AG10803 (cell line): ENCODE measurements around the gene TRIOBP.
"Not testable (repeated sequence)": the region's sequence is repeated elsewhere in the genome, so short reads cannot be mapped to it uniquely, and the experiment has no call there.

Experiments used
- DNase-seq: peaks from one replicate; pipeline ENCODE4 v3.0.0; 2010; ENCODE audit warnings: low read depth
- H3K4me3 ChIP-seq: 2 replicates; pipeline ENCODE4 v1.5.1; 2011; ENCODE audit warnings: mild to moderate bottlenecking, low read length, control low read depth
- CTCF ChIP-seq: conservative IDR thresholded peaks from 2 replicates; pipeline ENCODE4 v1.5.1; 2011; ENCODE audit warnings: mild to moderate bottlenecking, low read length, control low read depth, inconsistent platforms

TRIOBP gene

GRCh38 chr22:37710675-37711074 lies 13.8 kb downstream of the TRIOBP start:
- DNase-seq: no peak
- no peak overlapping the region for H3K4me3 ChIP-seq

GRCh38 chr22:37711490-37711889 lies 14.6 kb downstream of the TRIOBP start:
- DNase-seq: no peak

More at GRCh38 chr22:37710675-37711074, 13.8 kb downstream of the TRIOBP start:
- TF ChIP-seq CTCF: no peak

GRCh38 chr22:37713761-37714160 lies 16.9 kb downstream of the TRIOBP start:
- no peak for DNase-seq
- TF ChIP-seq CTCF: no peak
- no peak overlapping the region for H3K4me3 ChIP-seq

More at GRCh38 chr22:37711490-37711889, 14.6 kb downstream of the TRIOBP start:
- TF ChIP-seq CTCF: no peak
- no peak overlapping the region for H3K4me3 ChIP-seq

- no peak for DNase-seq
- TF ChIP-seq CTCF: no peak
- no peak overlapping the region for H3K4me3 ChIP-seq
Measured at GRCh38 chr22:37714634-37715033, 17.8 kb downstream of the TRIOBP start.

- DNase-seq: no peak
- H3K4me3 ChIP-seq: no peak overlapping the region
- TF ChIP-seq CTCF: no peak
Measured at GRCh38 chr22:37715760-37716159, 18.9 kb downstream of the TRIOBP start.

GRCh38 chr22:37716708-37717107 lies 19.9 kb downstream of the TRIOBP start:
- TF ChIP-seq CTCF: no peak
- peak; percentile 82 for DNase-seq
- H3K4me3 ChIP-seq: no peak overlapping the region

GRCh38 chr22:37717235-37717634 lies 20.4 kb downstream of the TRIOBP start:
- not testable (repeated sequence) for DNase-seq, H3K4me3 ChIP-seq

GRCh38 chr22:37717746-37718305 lies 21.0 kb downstream of the TRIOBP start:
- DNase-seq, H3K4me3 ChIP-seq: not testable (repeated sequence)
